Kidney epithelial cell (primary cell): ENCODE measurements around the gene ABCG1. TPM values are rescaled to one million over a fixed set of nuclear protein-coding genes. Genes with fewer than 3 reads are reported as not detected.

Source experiments
- DNase-seq: peaks from one replicate; pipeline ENCODE4 v3.0.0-alpha.2; 2010; ENCODE audit warnings: low read depth
- H3K27me3 ChIP-seq: 2 replicates; pipeline ENCODE4 v1.6.0; 2011; ENCODE audit warnings: low read length; ENCODE audit not compliant: control insufficient read depth, insufficient read depth
- H3K36me3 ChIP-seq: 2 replicates; pipeline ENCODE4 v1.5.1; 2011; ENCODE audit warnings: low read length; ENCODE audit not compliant: control insufficient read depth, insufficient read depth
- H3K4me3 ChIP-seq: 2 replicates; pipeline ENCODE4 v1.5.1; 2011; ENCODE audit warnings: low read depth, mild to moderate bottlenecking, control low read depth, low read length
- total RNA-seq: library from RNA; depleted of rRNA; stranded (reverse); fragments of >200 nt; gene quantifications from 2 replicates; pipeline ENCODE4 v1.2.3, GENCODE V29; 2015
- TF ChIP-seq, protein P1 (sequence below): IDR thresholded peaks from 2 replicates; pipeline ENCODE4 v1.5.1; 2011; ENCODE audit warnings: mild to moderate bottlenecking, moderate library complexity, low read length, control low read depth, inconsistent platforms; ENCODE audit not compliant: insufficient read depth, poor library complexity, severe bottlenecking

Gene ABCG1
- total RNA-seq, 1 donor from 2014 or later, result 3.6 TPM

DNA sequence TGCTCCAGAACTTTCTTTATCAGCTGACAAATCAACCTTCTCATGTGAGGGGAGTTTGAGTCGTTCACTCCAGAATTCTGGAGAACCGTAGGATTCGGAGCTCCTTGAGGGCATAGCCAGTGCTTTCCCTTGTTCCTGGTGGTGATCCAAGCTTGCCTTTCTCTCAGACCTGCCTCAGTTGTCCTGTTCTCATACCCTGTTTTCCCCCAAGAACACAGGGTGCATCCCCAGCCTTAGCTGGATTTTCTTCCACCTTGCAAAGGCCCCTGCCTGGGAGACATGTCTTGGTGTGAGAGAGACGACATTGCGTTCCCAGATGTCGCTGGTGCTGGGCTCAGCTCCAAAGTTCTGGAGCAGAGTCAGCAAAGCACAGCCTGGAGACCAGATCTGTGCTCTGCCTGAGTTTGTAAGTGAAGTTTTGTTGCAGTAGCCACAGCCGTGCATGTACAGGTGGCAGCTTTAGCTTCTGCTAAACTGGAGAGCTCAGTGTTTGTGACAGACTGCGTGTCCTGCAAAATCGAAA, 40.0 kb downstream of the ABCG1 start:
- TF ChIP-seq, protein P1, sequence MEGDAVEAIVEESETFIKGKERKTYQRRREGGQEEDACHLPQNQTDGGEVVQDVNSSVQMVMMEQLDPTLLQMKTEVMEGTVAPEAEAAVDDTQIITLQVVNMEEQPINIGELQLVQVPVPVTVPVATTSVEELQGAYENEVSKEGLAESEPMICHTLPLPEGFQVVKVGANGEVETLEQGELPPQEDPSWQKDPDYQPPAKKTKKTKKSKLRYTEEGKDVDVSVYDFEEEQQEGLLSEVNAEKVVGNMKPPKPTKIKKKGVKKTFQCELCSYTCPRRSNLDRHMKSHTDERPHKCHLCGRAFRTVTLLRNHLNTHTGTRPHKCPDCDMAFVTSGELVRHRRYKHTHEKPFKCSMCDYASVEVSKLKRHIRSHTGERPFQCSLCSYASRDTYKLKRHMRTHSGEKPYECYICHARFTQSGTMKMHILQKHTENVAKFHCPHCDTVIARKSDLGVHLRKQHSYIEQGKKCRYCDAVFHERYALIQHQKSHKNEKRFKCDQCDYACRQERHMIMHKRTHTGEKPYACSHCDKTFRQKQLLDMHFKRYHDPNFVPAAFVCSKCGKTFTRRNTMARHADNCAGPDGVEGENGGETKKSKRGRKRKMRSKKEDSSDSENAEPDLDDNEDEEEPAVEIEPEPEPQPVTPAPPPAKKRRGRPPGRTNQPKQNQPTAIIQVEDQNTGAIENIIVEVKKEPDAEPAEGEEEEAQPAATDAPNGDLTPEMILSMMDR, result no peak
- no peak overlapping the region for H3K4me3 ChIP-seq
- H3K36me3 ChIP-seq, result no peaks in the 10 kb centered on the region
- no peak for DNase-seq
- peaks cover 17% of the 10 kb centered on the region for H3K27me3 ChIP-seq

DNA sequence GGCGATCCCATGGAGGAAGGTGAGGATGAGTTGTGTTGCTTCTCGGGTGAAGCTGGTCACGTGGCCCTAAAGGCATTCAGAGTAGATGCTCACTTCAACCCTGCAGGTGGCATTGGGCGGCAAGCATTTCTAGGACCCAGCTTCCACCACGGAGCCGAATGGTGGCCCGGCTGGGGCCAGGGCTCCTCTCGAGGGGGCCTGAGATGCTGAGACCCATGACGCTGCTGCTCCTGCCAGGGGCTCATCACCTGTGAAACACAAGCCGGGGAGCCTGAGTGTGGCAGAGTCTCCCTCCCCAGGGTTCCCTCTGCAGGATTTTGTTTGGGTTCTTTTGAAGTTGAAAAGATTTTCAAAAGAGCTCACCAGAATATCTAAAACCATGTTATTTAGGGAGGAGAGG, 41.2 kb downstream of the ABCG1 start:
- TF ChIP-seq, protein P1, result no peak
- no peak for DNase-seq
- Histone ChIP-seq H3K27me3 (peaks cover 14% of the 10 kb centered on the region), H3K4me3 (no peak overlapping the region), H3K36me3 (no peaks in the 10 kb centered on the region)

DNA sequence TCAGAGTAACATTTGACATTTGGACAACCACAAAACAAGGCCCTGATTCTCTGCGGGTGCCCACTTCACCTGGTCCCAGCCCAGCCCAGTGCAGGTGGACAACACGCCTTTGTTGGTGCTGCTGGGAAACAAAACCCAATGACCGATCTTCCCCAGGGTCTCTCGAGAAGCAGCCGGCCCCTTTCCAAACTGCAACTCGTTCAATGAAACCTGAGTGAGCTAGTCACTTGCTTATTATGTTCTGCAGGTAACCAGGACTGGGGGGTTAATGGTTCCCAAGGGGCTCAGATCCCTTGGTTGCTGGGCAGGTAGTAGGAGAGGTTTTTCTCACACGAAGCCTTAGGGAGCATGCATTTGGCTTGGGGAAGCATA, 42.9 kb downstream of the ABCG1 start:
- TF ChIP-seq, protein P1, result no peak
- no peaks in the 10 kb centered on the region for H3K36me3 ChIP-seq
- no peak for DNase-seq
- H3K4me3 ChIP-seq, result no peak overlapping the region
- peaks cover 14% of the 10 kb centered on the region for H3K27me3 ChIP-seq

DNA sequence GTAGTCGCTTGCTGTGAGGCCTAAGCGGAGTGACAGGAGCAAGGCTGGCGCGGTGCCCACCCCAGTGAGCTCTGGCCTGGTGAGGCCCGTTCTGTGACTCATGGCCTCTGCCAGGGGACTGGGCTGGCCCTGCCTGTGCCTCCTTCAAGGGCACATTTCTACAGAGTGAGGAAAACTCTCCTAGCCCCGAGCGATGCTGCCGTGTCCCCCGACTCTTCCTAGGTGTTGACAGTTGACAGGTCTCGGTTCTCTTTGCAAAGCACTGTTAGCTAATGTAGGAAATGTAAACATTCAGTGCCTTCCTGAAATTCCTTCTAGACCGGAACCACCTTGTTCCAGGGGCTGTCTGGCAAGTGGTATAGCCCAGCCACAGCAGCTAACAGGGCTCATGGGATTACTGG, 43.9 kb downstream of the ABCG1 start:
- no peak for DNase-seq
- Histone ChIP-seq H3K36me3 (no peaks in the 10 kb centered on the region), H3K4me3 (no peak overlapping the region), H3K27me3 (peaks cover 14% of the 10 kb centered on the region)
- TF ChIP-seq, protein P1, result no peak

GRCh38 chr21:42263591-42264131, 44.7 kb downstream of the ABCG1 start:
- TF ChIP-seq, protein P1, result no peak
- H3K36me3 ChIP-seq, result no peaks in the 10 kb centered on the region
- H3K27me3 ChIP-seq, result peaks cover 14% of the 10 kb centered on the region
- DNase-seq, result no peak
- H3K4me3 ChIP-seq, result no peak overlapping the region
